WTC11 (cell line): ENCODE results near the gene NRP2. TPM values are rescaled to one million over a fixed set of nuclear protein-coding genes. Genes with fewer than 3 reads are reported as not detected.

Source experiments
- ATAC-seq: fragments of 200-7000 bp; cut with Tn5 transposase; 2 replicates; pipeline ENCODE4 v1.10.0; 2021; ENCODE audit warnings: mild to moderate bottlenecking, moderate library complexity
- CTCF ChIA-PET: fragments of 300-600 bp; sonication (Branson Sonifier 250); formaldehyde crosslinking; loops from one replicate; lab custom pipeline; 2021; ENCODE audit warnings: antibody characterized with exemption; lab: Charles Lee
- POLR2A ChIA-PET: fragments of 350-600 bp; sonication (Branson Sonifier 250); formaldehyde crosslinking; loops from one replicate; lab custom pipeline; 2021; ENCODE audit warnings: antibody characterized with exemption; lab: Charles Lee
- DNase-seq: peaks from one replicate; pipeline ENCODE4 v3.0.0; 2021; ENCODE audit warnings: low spot score
- H3K27ac Mint-ChIP-seq: 2 replicates; pipeline ENCODE4 v1.8.0; 2021; ENCODE audit warnings: mixed read lengths
- H3K27me3 Mint-ChIP-seq: 2 replicates; pipeline ENCODE4 v1.8.0; 2021; ENCODE audit warnings: low read depth, mild to moderate bottlenecking, moderate library complexity, mixed read lengths
- H3K36me3 Mint-ChIP-seq: 2 replicates; pipeline ENCODE4 v1.8.0; 2021; ENCODE audit warnings: mixed read lengths
- H3K4me1 Mint-ChIP-seq: 2 replicates; pipeline ENCODE4 v1.8.0; 2022; ENCODE audit warnings: mixed read lengths
- H3K4me3 Mint-ChIP-seq: 2 replicates; pipeline ENCODE4 v1.8.0; 2021; ENCODE audit warnings: mild to moderate bottlenecking, moderate library complexity, mixed read lengths
- H3K9me3 Mint-ChIP-seq: 2 replicates; pipeline ENCODE4 v1.8.0; 2021; ENCODE audit warnings: mixed read lengths
- GRHL2 ChIP-seq: fragments of 250-450 bp; sonication (Bioruptor Pico); IDR thresholded peaks from 2 replicates; pipeline ENCODE4 v1.8.0; 2022; ENCODE audit warnings: mild to moderate bottlenecking, moderate library complexity; ENCODE audit not compliant: insufficient replicate concordance, severe bottlenecking
- KAT7 ChIP-seq: sonication (generic); formaldehyde crosslinking; IDR thresholded peaks from 2 replicates; pipeline ENCODE4 v1.8.1; 2023; ENCODE audit warnings: missing genetic modification reagents, mild to moderate bottlenecking, borderline replicate concordance
- NFATC4 ChIP-seq: fragments of 250-450 bp; sonication (Bioruptor Pico); IDR thresholded peaks from 2 replicates; pipeline ENCODE4 v1.9.0; 2021; ENCODE audit warnings: mild to moderate bottlenecking
- NFE2L1 ChIP-seq: sonication (generic); formaldehyde crosslinking; IDR thresholded peaks from 2 replicates; pipeline ENCODE4 v1.8.1; 2023; ENCODE audit warnings: missing genetic modification reagents
- ZNF138 ChIP-seq: sonication (generic); formaldehyde crosslinking; conservative IDR thresholded peaks from 2 replicates; pipeline ENCODE4 v1.8.1; 2022; ENCODE audit warnings: mild to moderate bottlenecking, moderate library complexity, missing genetic modification reagents
- ZNF219 ChIP-seq: sonication (generic); formaldehyde crosslinking; IDR thresholded peaks from 2 replicates; pipeline ENCODE4 v1.8.0; 2023; ENCODE audit warnings: missing genetic modification reagents, mild to moderate bottlenecking, borderline replicate concordance
- ZNF416 ChIP-seq: fragments of 250-450 bp; sonication (Bioruptor Pico); IDR thresholded peaks from 2 replicates; pipeline ENCODE4 v1.9.0; 2021; ENCODE audit warnings: mild to moderate bottlenecking, inconsistent platforms
- total RNA-seq: library from RNA; stranded (reverse); gene quantifications from 3 replicates; pipeline ENCODE4 v1.2.3, GENCODE V29; 2021
- TF ChIP-seq, protein P1 (sequence below): sonication (generic); formaldehyde crosslinking; IDR thresholded peaks from 2 replicates; pipeline ENCODE4 v1.8.1; 2022; ENCODE audit warnings: mild to moderate bottlenecking, missing genetic modification reagents, moderate library complexity, borderline replicate concordance
- TF ChIP-seq, protein P2 (sequence below): sonication (generic); formaldehyde crosslinking; IDR thresholded peaks from 2 replicates; pipeline ENCODE4 v1.8.0; 2023; ENCODE audit warnings: mild to moderate bottlenecking, missing genetic modification reagents
- TF ChIP-seq, protein P3 (sequence below): sonication (generic); formaldehyde crosslinking; conservative IDR thresholded peaks from 2 replicates; pipeline ENCODE4 v1.8.1; 2022; ENCODE audit warnings: mild to moderate bottlenecking, missing genetic modification reagents
- TF ChIP-seq, protein P4 (sequence below): sonication (generic); formaldehyde crosslinking; IDR thresholded peaks from 2 replicates; pipeline ENCODE4 v1.8.1; 2023; ENCODE audit warnings: mild to moderate bottlenecking, moderate library complexity, missing genetic modification reagents
- TF ChIP-seq, protein P5 (sequence below): sonication (generic); formaldehyde crosslinking; IDR thresholded peaks from 2 replicates; pipeline ENCODE4 v1.8.1; 2023; ENCODE audit warnings: mild to moderate bottlenecking, missing genetic modification reagents, borderline replicate concordance
- TF ChIP-seq, protein P6 (sequence below): sonication (generic); formaldehyde crosslinking; IDR thresholded peaks from 2 replicates; pipeline ENCODE4 v1.8.1; 2022; ENCODE audit warnings: low read depth, mild to moderate bottlenecking, moderate library complexity, missing genetic modification reagents, borderline replicate concordance
- TF ChIP-seq, protein P7 (sequence below): sonication (generic); formaldehyde crosslinking; IDR thresholded peaks from 2 replicates; pipeline ENCODE4 v1.8.1; 2022; ENCODE audit warnings: missing genetic modification reagents, borderline replicate concordance
- TF ChIP-seq, protein P8 (sequence below): sonication (generic); formaldehyde crosslinking; IDR thresholded peaks from 2 replicates; pipeline ENCODE4 v1.8.0; 2022; ENCODE audit warnings: missing genetic modification reagents
- TF ChIP-seq, protein P9 (sequence below): sonication (generic); formaldehyde crosslinking; IDR thresholded peaks from 2 replicates; pipeline ENCODE4 v1.8.0; 2022; ENCODE audit warnings: mild to moderate bottlenecking, missing genetic modification reagents

NRP2 gene
- total RNA-seq, 1 experiment from 2014 or later: 41.0 TPM

DNA sequence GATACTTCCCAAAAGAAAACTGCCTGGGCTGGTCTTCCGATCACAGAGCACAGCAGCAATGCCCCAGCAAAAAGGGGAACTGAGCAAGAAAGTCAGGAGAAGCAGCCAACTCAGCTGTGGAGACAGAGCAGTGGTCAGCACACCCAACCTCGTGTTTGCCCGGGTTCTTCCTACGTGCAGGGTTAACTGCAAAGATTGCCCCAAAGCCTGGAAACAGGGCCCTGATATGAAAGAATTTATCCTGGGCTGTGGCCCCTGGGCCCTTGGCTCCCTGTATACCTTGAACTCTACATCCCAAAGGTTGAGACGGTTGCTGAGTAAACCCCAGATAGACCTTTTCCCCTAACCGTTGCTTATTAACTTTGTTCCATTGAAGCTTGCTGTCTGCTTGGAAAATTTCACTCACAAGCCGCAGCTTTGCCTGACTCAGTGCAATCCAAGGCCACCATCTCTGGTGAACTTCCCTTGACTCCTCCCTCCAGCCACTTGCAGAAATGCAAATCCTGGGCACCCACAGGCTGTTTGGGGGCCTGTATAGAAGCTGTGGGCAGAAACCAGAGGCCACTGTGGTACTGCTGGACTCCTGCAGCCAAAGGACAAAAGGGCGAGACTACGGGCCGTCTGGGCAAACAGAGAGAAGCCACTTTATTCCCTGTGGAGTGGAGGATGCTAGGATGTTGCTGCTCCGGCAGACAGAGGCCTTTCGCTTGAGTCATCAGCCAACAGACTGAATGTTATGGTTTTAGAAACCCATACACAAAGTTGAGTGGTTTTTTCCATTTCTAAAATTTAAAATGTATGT is 18.2 kb downstream of the NRP2 start:
- H3K9me3 Mint-ChIP-seq: no peaks in the 10 kb centered on the region
- no peaks in the 10 kb centered on the region for H3K27me3 Mint-ChIP-seq
- no peak overlapping the region for H3K4me3 Mint-ChIP-seq
- H3K27ac Mint-ChIP-seq: peak overlapping the region; percentile 81
- H3K36me3 Mint-ChIP-seq: 0 out of 2 replicates have a peak, but pooled peaks cover 2% of the 10 kb centered on the region
- ATAC-seq: peak; percentile 65
- H3K4me1 Mint-ChIP-seq: peaks cover 82% of the 10 kb centered on the region
- no peak for DNase-seq
- ChIA-PET CTCF (interaction anchor here (3.7 kb wide), 1 partner anchor 20 kb away, joined by 15 read pairs; no protein-coding TSS in a partner anchor), POLR2A (interaction anchor here (0.6 kb wide), 1 partner anchor 11 kb away, joined by 3 read pairs; no protein-coding TSS in a partner anchor)
- TF ChIP-seq, protein P1, sequence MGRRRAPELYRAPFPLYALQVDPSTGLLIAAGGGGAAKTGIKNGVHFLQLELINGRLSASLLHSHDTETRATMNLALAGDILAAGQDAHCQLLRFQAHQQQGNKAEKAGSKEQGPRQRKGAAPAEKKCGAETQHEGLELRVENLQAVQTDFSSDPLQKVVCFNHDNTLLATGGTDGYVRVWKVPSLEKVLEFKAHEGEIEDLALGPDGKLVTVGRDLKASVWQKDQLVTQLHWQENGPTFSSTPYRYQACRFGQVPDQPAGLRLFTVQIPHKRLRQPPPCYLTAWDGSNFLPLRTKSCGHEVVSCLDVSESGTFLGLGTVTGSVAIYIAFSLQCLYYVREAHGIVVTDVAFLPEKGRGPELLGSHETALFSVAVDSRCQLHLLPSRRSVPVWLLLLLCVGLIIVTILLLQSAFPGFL (CRISPR knock-in tag): no peak
- TF ChIP-seq, protein P2, sequence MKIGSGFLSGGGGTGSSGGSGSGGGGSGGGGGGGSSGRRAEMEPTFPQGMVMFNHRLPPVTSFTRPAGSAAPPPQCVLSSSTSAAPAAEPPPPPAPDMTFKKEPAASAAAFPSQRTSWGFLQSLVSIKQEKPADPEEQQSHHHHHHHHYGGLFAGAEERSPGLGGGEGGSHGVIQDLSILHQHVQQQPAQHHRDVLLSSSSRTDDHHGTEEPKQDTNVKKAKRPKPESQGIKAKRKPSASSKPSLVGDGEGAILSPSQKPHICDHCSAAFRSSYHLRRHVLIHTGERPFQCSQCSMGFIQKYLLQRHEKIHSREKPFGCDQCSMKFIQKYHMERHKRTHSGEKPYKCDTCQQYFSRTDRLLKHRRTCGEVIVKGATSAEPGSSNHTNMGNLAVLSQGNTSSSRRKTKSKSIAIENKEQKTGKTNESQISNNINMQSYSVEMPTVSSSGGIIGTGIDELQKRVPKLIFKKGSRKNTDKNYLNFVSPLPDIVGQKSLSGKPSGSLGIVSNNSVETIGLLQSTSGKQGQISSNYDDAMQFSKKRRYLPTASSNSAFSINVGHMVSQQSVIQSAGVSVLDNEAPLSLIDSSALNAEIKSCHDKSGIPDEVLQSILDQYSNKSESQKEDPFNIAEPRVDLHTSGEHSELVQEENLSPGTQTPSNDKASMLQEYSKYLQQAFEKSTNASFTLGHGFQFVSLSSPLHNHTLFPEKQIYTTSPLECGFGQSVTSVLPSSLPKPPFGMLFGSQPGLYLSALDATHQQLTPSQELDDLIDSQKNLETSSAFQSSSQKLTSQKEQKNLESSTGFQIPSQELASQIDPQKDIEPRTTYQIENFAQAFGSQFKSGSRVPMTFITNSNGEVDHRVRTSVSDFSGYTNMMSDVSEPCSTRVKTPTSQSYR (CRISPR knock-in tag): no peak
- TF ChIP-seq, protein P3, sequence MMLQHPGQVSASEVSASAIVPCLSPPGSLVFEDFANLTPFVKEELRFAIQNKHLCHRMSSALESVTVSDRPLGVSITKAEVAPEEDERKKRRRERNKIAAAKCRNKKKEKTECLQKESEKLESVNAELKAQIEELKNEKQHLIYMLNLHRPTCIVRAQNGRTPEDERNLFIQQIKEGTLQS (CRISPR knock-in tag): no peak
- TF ChIP-seq, protein P4, sequence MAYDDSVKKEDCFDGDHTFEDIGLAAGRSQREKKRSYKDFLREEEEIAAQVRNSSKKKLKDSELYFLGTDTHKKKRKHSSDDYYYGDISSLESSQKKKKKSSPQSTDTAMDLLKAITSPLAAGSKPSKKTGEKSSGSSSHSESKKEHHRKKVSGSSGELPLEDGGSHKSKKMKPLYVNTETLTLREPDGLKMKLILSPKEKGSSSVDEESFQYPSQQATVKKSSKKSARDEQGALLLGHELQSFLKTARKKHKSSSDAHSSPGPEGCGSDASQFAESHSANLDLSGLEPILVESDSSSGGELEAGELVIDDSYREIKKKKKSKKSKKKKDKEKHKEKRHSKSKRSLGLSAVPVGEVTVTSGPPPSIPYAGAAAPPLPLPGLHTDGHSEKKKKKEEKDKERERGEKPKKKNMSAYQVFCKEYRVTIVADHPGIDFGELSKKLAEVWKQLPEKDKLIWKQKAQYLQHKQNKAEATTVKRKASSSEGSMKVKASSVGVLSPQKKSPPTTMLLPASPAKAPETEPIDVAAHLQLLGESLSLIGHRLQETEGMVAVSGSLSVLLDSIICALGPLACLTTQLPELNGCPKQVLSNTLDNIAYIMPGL (CRISPR knock-in tag): no peak
- TF ChIP-seq GRHL2 (no peak), NFE2L1 (no peak), ZNF138 (CRISPR knock-in tag) (no peak), NFATC4 (no peak), ZNF416 (CRISPR knock-in tag) (no peak), ZNF219 (CRISPR knock-in tag) (no peak), KAT7 (CRISPR knock-in tag) (no peak)
- TF ChIP-seq, protein P5, sequence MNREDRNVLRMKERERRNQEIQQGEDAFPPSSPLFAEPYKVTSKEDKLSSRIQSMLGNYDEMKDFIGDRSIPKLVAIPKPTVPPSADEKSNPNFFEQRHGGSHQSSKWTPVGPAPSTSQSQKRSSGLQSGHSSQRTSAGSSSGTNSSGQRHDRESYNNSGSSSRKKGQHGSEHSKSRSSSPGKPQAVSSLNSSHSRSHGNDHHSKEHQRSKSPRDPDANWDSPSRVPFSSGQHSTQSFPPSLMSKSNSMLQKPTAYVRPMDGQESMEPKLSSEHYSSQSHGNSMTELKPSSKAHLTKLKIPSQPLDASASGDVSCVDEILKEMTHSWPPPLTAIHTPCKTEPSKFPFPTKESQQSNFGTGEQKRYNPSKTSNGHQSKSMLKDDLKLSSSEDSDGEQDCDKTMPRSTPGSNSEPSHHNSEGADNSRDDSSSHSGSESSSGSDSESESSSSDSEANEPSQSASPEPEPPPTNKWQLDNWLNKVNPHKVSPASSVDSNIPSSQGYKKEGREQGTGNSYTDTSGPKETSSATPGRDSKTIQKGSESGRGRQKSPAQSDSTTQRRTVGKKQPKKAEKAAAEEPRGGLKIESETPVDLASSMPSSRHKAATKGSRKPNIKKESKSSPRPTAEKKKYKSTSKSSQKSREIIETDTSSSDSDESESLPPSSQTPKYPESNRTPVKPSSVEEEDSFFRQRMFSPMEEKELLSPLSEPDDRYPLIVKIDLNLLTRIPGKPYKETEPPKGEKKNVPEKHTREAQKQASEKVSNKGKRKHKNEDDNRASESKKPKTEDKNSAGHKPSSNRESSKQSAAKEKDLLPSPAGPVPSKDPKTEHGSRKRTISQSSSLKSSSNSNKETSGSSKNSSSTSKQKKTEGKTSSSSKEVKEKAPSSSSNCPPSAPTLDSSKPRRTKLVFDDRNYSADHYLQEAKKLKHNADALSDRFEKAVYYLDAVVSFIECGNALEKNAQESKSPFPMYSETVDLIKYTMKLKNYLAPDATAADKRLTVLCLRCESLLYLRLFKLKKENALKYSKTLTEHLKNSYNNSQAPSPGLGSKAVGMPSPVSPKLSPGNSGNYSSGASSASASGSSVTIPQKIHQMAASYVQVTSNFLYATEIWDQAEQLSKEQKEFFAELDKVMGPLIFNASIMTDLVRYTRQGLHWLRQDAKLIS (CRISPR knock-in tag): no peak
- TF ChIP-seq, protein P6, sequence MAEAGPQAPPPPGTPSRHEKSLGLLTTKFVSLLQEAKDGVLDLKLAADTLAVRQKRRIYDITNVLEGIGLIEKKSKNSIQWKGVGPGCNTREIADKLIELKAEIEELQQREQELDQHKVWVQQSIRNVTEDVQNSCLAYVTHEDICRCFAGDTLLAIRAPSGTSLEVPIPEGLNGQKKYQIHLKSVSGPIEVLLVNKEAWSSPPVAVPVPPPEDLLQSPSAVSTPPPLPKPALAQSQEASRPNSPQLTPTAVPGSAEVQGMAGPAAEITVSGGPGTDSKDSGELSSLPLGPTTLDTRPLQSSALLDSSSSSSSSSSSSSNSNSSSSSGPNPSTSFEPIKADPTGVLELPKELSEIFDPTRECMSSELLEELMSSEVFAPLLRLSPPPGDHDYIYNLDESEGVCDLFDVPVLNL: no peak
- TF ChIP-seq, protein P7, sequence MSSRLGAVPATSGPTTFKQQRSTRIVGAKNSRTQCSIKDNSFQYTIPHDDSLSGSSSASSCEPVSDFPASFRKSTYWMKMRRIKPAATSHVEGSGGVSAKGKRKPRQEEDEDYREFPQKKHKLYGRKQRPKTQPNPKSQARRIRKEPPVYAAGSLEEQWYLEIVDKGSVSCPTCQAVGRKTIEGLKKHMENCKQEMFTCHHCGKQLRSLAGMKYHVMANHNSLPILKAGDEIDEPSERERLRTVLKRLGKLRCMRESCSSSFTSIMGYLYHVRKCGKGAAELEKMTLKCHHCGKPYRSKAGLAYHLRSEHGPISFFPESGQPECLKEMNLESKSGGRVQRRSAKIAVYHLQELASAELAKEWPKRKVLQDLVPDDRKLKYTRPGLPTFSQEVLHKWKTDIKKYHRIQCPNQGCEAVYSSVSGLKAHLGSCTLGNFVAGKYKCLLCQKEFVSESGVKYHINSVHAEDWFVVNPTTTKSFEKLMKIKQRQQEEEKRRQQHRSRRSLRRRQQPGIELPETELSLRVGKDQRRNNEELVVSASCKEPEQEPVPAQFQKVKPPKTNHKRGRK (CRISPR knock-in tag): no peak
- TF ChIP-seq, protein P8, sequence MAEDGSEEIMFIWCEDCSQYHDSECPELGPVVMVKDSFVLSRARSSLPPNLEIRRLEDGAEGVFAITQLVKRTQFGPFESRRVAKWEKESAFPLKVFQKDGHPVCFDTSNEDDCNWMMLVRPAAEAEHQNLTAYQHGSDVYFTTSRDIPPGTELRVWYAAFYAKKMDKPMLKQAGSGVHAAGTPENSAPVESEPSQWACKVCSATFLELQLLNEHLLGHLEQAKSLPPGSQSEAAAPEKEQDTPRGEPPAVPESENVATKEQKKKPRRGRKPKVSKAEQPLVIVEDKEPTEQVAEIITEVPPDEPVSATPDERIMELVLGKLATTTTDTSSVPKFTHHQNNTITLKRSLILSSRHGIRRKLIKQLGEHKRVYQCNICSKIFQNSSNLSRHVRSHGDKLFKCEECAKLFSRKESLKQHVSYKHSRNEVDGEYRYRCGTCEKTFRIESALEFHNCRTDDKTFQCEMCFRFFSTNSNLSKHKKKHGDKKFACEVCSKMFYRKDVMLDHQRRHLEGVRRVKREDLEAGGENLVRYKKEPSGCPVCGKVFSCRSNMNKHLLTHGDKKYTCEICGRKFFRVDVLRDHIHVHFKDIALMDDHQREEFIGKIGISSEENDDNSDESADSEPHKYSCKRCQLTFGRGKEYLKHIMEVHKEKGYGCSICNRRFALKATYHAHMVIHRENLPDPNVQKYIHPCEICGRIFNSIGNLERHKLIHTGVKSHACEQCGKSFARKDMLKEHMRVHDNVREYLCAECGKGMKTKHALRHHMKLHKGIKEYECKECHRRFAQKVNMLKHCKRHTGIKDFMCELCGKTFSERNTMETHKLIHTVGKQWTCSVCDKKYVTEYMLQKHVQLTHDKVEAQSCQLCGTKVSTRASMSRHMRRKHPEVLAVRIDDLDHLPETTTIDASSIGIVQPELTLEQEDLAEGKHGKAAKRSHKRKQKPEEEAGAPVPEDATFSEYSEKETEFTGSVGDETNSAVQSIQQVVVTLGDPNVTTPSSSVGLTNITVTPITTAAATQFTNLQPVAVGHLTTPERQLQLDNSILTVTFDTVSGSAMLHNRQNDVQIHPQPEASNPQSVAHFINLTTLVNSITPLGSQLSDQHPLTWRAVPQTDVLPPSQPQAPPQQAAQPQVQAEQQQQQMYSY (CRISPR knock-in tag): no peak
- TF ChIP-seq, protein P9, sequence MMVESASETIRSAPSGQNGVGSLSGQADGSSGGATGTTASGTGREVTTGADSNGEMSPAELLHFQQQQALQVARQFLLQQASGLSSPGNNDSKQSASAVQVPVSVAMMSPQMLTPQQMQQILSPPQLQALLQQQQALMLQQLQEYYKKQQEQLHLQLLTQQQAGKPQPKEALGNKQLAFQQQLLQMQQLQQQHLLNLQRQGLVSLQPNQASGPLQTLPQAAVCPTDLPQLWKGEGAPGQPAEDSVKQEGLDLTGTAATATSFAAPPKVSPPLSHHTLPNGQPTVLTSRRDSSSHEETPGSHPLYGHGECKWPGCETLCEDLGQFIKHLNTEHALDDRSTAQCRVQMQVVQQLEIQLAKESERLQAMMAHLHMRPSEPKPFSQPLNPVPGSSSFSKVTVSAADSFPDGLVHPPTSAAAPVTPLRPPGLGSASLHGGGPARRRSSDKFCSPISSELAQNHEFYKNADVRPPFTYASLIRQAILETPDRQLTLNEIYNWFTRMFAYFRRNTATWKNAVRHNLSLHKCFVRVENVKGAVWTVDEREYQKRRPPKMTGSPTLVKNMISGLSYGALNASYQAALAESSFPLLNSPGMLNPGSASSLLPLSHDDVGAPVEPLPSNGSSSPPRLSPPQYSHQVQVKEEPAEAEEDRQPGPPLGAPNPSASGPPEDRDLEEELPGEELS (CRISPR knock-in tag): no peak
